Astrocyte (in vitro differentiated cells and primary cell): ENCODE results near the gene HASPIN.

Experiments
- EZH2 ChIP-seq: IDR thresholded peaks from 2 replicates; pipeline ENCODE4 v1.6.1; 2012; ENCODE audit warnings: mild to moderate bottlenecking, low read length, inconsistent platforms; ENCODE audit not compliant: insufficient read depth
- TF ChIP-seq, protein P1 (sequence below): IDR thresholded peaks from 2 replicates; pipeline ENCODE4 v1.5.1; 2011; ENCODE audit warnings: low read depth, mild to moderate bottlenecking, inconsistent platforms, low read length, moderate library complexity; ENCODE audit not compliant: insufficient read depth

DNA sequence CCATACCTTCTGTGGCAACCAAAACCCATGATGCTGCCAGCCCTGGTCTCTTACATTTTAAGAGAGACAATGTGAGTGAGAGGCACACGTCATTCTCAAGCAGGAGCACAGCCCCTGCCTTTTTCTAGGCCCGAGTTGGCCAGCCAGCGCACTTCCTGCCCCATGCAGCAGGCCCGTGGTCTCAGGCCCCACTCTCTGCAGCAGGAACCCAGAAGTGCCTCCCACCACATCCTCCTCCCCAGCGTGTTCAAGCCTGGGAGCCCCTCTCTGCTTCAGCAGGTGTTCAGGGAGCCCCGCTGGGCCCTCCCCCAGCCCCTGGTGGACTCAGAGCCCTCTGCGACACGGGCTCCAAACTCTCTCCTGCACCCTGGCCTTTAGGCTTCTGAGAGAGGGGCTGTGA lies 46.8 kb downstream of the HASPIN start:
- TF ChIP-seq, protein P1, sequence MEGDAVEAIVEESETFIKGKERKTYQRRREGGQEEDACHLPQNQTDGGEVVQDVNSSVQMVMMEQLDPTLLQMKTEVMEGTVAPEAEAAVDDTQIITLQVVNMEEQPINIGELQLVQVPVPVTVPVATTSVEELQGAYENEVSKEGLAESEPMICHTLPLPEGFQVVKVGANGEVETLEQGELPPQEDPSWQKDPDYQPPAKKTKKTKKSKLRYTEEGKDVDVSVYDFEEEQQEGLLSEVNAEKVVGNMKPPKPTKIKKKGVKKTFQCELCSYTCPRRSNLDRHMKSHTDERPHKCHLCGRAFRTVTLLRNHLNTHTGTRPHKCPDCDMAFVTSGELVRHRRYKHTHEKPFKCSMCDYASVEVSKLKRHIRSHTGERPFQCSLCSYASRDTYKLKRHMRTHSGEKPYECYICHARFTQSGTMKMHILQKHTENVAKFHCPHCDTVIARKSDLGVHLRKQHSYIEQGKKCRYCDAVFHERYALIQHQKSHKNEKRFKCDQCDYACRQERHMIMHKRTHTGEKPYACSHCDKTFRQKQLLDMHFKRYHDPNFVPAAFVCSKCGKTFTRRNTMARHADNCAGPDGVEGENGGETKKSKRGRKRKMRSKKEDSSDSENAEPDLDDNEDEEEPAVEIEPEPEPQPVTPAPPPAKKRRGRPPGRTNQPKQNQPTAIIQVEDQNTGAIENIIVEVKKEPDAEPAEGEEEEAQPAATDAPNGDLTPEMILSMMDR = no peak
- no peak for TF ChIP-seq EZH2
